RWPE1 (cell line): Measurements from ENCODE around the gene GLI2.

Source experiments
- CTCF ChIA-PET: fragments of 350-600 bp; sonication (Branson Sonifier 250); formaldehyde crosslinking; extraction: SDS; loops from one replicate; lab custom pipeline; 2021; lab: Yijun Ruan, JAX
- POLR2A ChIA-PET: fragments of 400-600 bp; formaldehyde crosslinking; extraction: SDS; loops from one replicate; lab custom pipeline; 2020; ENCODE audit warnings: antibody characterized with exemption; ENCODE audit not compliant: low non-redundant PET; lab: Yijun Ruan, JAX
- DNase-seq: peaks from one replicate; pipeline ENCODE4 v3.0.0; 2012; ENCODE audit warnings: low spot score
- H3K27ac ChIP-seq: fragments of 450-650 bp; 2 replicates; pipeline ENCODE4 v1.5.1; 2017
- CTCF ChIP-seq: fragments of 450-650 bp; conservative IDR thresholded peaks from 2 replicates; pipeline ENCODE4 v1.5.1; 2017; ENCODE audit warnings: low read depth, mild to moderate bottlenecking

Gene GLI2

GRCh38 chr2:120741571-120742561 is 6.2 kb downstream of the GLI2 start:
- ChIA-PET POLR2A (no interaction called here), CTCF (interaction anchor here (0.6 to 0.7 kb wide), 2 partner anchors 15 to 319 kb away, joined by 3 to 4 read pairs; no protein-coding TSS in a partner anchor)
- H3K27ac ChIP-seq = no peak overlapping the region
- no peak for DNase-seq
- TF ChIP-seq CTCF = no peak

- ChIA-PET CTCF (interaction anchor here (0.6 kb wide), 1 partner anchor 66 kb away, joined by 3 read pairs; no protein-coding TSS in a partner anchor), POLR2A (no interaction called here)
- TF ChIP-seq CTCF = no peak
- no peak overlapping the region for H3K27ac ChIP-seq
- no peak for DNase-seq
These were observed 8.0 kb downstream of the GLI2 start for GRCh38 chr2:120743657-120744056.

GRCh38 chr2:120744817-120745216 is 9.1 kb downstream of the GLI2 start:
- DNase-seq = no peak
- TF ChIP-seq CTCF = no peak
- H3K27ac ChIP-seq = no peak overlapping the region
- ChIA-PET CTCF (no interaction called here), POLR2A (no interaction called here)

- CTCF ChIA-PET = no interaction called here
- POLR2A ChIA-PET = no interaction called here
- no peak for DNase-seq
These were observed 9.9 kb downstream of the GLI2 start for GRCh38 chr2:120745420-120746111.

GRCh38 chr2:120746144-120746543 is 10.5 kb downstream of the GLI2 start:
- ChIA-PET POLR2A (no interaction called here), CTCF (interaction anchor here (0.5 to 0.6 kb wide), 2 partner anchors 150 to 335 kb away, joined by 3 read pairs; no protein-coding TSS in a partner anchor)
- no peak overlapping the region for H3K27ac ChIP-seq
- DNase-seq = no peak
- no peak for TF ChIP-seq CTCF

More at GRCh38 chr2:120745420-120746111, 9.9 kb downstream of the GLI2 start:
- H3K27ac ChIP-seq = no peak overlapping the region
- no peak for TF ChIP-seq CTCF

- H3K27ac ChIP-seq = no peak overlapping the region
- CTCF ChIA-PET = interaction anchor here (0.7 to 1.0 kb wide), 3 partner anchors 11 to 1260 kb away, joined by 3 to 5 read pairs (median 3); partner anchors contain the start of gene GLI2
- no peak for TF ChIP-seq CTCF
- DNase-seq = no peak
- POLR2A ChIA-PET = no interaction called here
These were observed 11.6 kb downstream of the GLI2 start for GRCh38 chr2:120747281-120747680.
